Dermis microvascular lymphatic vessel endothelial cell (primary cell): ENCODE measurements around the gene STN1. TPM values are rescaled to one million over a fixed set of nuclear protein-coding genes. Genes with fewer than 3 reads are reported as not detected.

ENCODE experiments used
- DNase-seq, 2 donors: peaks; one replicate each; pipeline versions ENCODE4 v3.0.0 to v3.0.0-alpha.2; 2010; ENCODE audit warnings: low read depth in 2 of 2
- total RNA-seq: library from RNA; depleted of rRNA; stranded (reverse); fragments of >200 nt; gene quantifications from 2 replicates; pipeline ENCODE4 v1.2.1, GENCODE V29; 2014

Gene STN1
- total RNA-seq, 1 donor from 2014 or later = 20.5 TPM

DNA sequence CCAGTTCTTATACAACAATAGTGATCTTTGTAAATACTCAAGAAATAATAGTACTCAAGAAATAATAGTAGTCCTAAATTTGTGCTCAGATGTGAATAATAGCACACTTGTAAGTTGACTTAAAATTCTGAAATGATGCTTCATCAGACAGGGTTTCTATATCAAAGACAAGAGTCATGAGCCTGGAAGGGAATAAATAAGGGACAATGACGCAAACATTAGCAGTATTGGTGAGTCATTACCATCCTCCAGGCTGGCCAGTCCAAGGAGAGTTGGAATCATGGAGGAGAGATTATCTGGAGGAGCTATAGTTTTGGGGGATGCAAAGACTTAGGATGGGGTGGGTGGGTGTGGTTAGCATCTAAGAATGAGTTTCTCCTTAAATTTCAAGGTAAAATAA is 56.5 kb downstream of the STN1 start:
- DNase-seq = peak in 1 of 2 donors; percentile 11

DNA sequence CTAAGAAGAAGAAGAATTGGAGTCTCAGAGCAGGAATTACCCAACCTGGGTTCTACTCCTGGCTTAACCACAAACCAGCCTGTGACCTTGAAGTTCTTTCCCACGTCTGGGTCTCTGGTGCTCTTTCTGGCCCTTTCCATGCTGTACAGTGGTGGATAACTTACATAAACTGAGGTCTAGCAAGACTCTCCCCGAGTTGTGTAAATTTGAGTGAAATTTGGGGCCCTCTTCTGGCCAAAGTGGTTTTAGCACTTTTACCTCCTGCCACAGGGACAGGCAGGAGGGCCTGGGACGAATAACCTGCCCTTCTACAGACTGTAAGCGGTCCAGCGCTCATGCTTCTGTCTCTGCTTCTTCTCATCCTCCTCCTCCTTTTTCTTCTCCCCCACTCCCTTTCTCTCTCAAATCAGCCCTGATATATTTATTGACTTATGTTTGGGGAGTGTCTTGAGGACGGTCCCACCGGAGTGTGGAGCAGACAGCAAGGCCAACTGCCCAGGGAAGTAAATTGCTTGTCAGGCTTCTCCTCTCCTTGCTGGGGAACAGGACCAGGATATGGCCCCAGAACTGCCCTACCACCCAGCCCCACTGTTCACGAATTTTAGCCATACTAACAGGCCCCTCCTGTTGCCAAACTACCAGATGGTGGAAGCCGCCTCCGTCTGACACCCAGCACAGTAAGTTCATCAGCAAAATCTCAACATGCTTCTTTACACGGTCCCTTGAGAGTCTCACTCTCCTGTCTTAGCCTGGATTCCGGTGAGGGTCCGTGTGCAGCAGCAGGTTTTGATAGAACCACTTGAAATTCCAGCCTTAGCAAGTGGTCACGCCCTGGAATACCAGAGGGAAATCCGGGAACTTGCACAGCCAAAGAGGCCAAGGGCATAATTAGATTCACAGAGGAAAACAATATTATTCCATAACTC is 58.6 kb downstream of the STN1 start:
- peak; percentile 40 to 69 for DNase-seq

GRCh38 chr10:103858360-103858759 is 59.6 kb downstream of the STN1 start:
- DNase-seq = no peak

- no peak for DNase-seq
Observed at GRCh38 chr10:103856797-103857170, 61.2 kb downstream of the STN1 start.

GRCh38 chr10:103855852-103856796 is 61.9 kb downstream of the STN1 start:
- DNase-seq = no peak

DNA sequence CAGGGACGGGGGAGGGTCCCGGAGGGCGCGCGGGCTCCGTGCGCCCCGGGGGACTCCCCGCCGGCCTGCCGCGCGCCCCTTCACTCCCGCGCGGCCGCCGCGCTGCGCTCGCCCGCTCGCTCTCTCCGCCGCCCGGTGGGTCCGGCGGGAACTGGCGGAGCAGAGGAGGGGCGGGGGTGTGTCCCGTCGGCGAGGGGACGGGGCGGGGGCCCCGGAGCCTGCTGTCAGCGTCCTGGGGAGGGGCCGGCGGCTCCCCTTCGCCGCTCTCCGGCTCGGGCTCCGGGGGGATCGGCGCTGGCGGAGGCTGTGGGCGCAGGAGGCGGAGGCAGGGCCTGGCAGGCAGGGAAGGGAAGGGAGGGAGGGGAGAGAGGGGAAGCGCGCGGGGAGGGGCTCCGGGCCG is 62.6 kb downstream of the STN1 start, which contains the start of gene SH3PXD2A:
Gene SH3PXD2A, minus strand, starts transcription at position 153 of the 400 bp plus-strand sequence. CDS start 310 bp downstream, outside the sequence.
- peak in 1 of 2 donors; percentile 48 for DNase-seq

DNA sequence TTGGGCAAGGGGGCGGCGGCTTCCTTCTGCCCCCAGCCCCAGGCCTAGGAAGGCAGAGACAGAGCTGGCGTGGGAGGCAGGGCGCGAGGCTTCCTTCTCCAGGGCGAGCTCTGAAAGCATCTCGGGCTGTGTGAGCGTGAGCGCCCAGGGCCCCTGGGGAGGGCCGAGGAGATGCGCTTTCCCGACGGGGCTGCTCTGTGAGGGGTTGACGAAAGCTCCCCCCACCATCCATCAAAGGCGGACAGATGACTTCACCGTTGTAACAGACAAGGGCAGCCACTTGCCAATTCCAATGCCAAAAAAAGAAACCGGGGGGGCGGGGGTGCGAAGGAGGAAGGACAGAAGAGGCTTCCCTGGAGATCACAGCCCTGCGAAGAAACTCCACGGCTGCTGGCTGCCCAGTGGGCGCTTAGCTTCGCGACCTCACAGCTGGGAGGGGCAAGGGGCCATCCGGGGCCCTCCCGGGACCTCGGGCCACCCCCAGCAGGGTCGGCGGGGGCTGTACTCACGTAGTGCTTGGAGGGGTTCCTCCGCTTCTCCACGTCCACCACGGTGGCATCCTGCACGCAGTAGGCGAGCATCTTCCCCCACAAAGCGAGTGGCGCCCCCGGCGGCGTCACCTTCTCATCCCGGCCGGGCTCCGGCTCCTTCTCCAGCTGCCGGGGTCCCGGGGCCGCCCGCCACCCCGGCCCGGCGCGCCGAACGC is 63.1 kb downstream of the STN1 start:
- peak in 1 of 2 donors; percentile 15 for DNase-seq

- DNase-seq = peak in 1 of 2 donors; percentile 6
Observed at GRCh38 chr10:103854265-103854685, 63.7 kb downstream of the STN1 start.

- peak in 1 of 2 donors; percentile 12 for DNase-seq
Observed at GRCh38 chr10:103853428-103854264, 64.3 kb downstream of the STN1 start.

DNA sequence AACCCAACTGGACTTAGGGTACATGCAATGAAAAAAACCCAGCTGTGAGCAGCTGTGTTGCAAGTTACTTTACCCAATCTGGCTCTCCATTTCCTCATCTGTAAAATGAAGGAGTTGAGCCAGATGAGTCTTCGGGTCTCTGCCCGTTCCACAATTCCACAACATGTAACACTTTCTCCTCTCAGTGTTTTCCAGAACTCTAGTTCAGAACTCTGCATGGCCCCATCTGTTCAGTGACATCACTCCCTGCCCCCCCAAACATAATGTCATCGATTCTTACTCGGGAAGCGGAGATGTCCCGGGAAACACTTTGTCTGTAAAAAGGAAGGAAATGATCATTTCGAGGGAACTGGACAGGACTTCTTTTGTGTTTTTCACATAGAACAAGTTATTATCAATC is 65.1 kb downstream of the STN1 start:
- DNase-seq = peak in 1 of 2 donors; percentile 14

DNA sequence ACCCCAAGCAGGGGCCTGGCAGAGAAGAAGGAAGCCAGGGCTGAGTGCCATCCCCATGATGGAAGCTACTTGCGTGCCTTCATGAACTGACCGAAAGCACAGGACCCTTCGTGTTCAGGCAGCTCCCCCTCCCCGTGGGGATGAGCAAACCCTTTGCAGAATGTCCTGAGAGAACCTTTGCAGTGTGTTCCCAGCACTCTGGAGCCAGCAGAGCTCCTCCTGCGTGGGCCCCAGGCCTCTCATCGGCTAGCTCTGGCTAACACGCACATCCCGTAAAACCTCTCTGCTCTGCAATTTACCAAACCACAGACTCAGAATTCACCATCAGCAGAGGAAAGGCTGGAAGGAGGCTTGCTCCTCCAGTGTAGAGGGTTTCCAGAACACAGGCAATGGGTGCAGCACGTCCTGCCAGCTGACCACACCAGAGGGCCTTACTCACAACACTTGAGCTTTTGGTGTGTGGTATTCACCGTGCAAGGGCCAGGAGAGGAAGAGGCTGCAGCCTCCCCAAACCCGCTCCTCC is 65.7 kb downstream of the STN1 start:
- DNase-seq = no peak

GRCh38 chr10:103851261-103851660 is 66.7 kb downstream of the STN1 start:
- no peak for DNase-seq

- no peak for DNase-seq
Observed at GRCh38 chr10:103850572-103850895, 67.5 kb downstream of the STN1 start.

- DNase-seq = peak in 1 of 2 donors; percentile 77
Observed at GRCh38 chr10:103849880-103850571, 68.0 kb downstream of the STN1 start.

- peak; percentile 9 to 24 for DNase-seq
Observed at GRCh38 chr10:103849212-103849877, 68.6 kb downstream of the STN1 start.

DNA sequence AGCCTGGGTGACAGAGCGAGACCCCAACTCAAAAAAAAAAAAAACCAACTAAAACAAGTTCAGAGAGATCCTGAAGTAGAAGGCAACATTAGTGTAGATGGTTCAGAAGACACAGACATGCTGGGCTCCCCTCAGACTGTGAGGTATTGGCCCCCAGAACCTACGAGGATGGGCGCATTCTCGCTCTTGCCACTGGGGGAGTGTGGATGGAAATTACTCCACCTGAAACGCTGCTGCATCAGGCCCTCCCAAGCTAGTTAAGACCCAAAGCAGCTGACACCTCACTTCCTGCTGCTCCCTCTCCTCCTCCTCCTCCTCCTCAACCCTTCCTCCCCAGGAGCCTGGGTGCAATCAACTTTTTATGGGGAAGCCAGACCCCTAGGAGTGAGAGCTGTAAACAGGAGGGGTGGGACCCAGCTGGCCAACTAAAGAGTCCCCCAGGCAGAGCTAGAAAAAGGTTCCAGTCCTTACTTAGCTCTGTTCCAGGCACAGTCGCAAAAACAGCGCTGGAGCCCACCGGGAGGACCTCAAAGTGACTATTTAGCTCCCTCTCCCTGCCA is 70.0 kb downstream of the STN1 start:
- no peak for DNase-seq

- DNase-seq = no peak
Observed at GRCh38 chr10:103847346-103847745, 70.6 kb downstream of the STN1 start.

GRCh38 chr10:103845972-103846371 is 72.0 kb downstream of the STN1 start:
- DNase-seq = peak; percentile 64 to 74

- peak in 1 of 2 donors; percentile 37 for DNase-seq
Observed at GRCh38 chr10:103845346-103845745, 72.6 kb downstream of the STN1 start.
